Upper lobe of left lung (tissue), 4 donors: ENCODE data around the gene GCSH.

Experiments used
- POLR2A ChIP-seq, 4 donors: fragments of 450-650 bp; IDR thresholded peaks; one replicate each; pipeline ENCODE4 v1.5.1; 2016 to 2017; ENCODE audit warnings: antibody characterized with exemption in 4 of 4, mild to moderate bottlenecking in 2 of 4
- POLR2AphosphoS5 ChIP-seq, 2 donors: sonication (generic); formaldehyde crosslinking; IDR thresholded peaks; one replicate each; pipeline ENCODE4 v1.5.1; 2017; ENCODE audit warnings: antibody characterized with exemption in 2 of 2
- TF ChIP-seq, protein P1 (sequence below), 6 experiments: fragments of 450-650 bp in 4 of 6; fragments of 200-600 bp in 2 of 6; sonication (generic) in 2 of 6; IDR thresholded peaks; one replicate each; pipeline ENCODE4 v1.5.1; 2016 to 2019; ENCODE audit warnings: antibody characterized with exemption in 6 of 6

GRCh38 chr16:81130126-81130525 is 33.9 kb upstream of the GCSH start:
- TF ChIP-seq, protein P1, sequence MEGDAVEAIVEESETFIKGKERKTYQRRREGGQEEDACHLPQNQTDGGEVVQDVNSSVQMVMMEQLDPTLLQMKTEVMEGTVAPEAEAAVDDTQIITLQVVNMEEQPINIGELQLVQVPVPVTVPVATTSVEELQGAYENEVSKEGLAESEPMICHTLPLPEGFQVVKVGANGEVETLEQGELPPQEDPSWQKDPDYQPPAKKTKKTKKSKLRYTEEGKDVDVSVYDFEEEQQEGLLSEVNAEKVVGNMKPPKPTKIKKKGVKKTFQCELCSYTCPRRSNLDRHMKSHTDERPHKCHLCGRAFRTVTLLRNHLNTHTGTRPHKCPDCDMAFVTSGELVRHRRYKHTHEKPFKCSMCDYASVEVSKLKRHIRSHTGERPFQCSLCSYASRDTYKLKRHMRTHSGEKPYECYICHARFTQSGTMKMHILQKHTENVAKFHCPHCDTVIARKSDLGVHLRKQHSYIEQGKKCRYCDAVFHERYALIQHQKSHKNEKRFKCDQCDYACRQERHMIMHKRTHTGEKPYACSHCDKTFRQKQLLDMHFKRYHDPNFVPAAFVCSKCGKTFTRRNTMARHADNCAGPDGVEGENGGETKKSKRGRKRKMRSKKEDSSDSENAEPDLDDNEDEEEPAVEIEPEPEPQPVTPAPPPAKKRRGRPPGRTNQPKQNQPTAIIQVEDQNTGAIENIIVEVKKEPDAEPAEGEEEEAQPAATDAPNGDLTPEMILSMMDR (IDR thresholded peaks at IDR 0.05), result no peak
- TF ChIP-seq POLR2A (IDR thresholded peaks at IDR 0.05) (no peak), POLR2AphosphoS5 (IDR thresholded peaks at IDR 0.05) (no peak)
